Retina (tissue), 1 donor: ENCODE data around the gene RTKN.
"Not testable (repeated sequence)": the region's sequence is repeated elsewhere in the genome, so short reads cannot be mapped to it uniquely, and the experiment has no call there.

ENCODE experiments used
- DNase-seq: peaks from one replicate; pipeline ENCODE4 v3.0.0-alpha.2; 2016

Gene RTKN

GRCh38 chr2:74441690-74442482, at the start of gene RTKN:
Gene RTKN, minus strand, starts transcription at chr2:74441937. Its CDS starts 121 bp downstream, at chr2:74441816.
- peak; percentile 63 for DNase-seq

GRCh38 chr2:74489906-74490305, 48.2 kb upstream of the RTKN start:
- DNase-seq, result no peak

GRCh38 chr2:74488643-74489481, 47.1 kb upstream of the RTKN start:
- no peak for DNase-seq

- no peak for DNase-seq
Measured at GRCh38 chr2:74486141-74486540, 44.4 kb upstream of the RTKN start.

- not testable (repeated sequence) for DNase-seq
Measured at GRCh38 chr2:74483675-74484164, 42.0 kb upstream of the RTKN start.

GRCh38 chr2:74482801-74483674, 41.3 kb upstream of the RTKN start, which contains the start of the genes CCDC142 and TTC31:
Gene CCDC142, minus strand, starts transcription at chr2:74482998. Its CDS starts 161 bp downstream, at chr2:74482837.
Gene TTC31, plus strand, starts transcription at chr2:74483081. Its CDS starts 15 bp downstream, at chr2:74483096.
- peak; percentile 99 for DNase-seq

- DNase-seq, result peak; percentile 27
Measured at GRCh38 chr2:74481961-74482800, 40.4 kb upstream of the RTKN start.

- no peak for DNase-seq
Measured at GRCh38 chr2:74481431-74481830, 39.7 kb upstream of the RTKN start.

- no peak for DNase-seq
Measured at GRCh38 chr2:74474899-74475298, 33.2 kb upstream of the RTKN start.

- DNase-seq, result no peak
Measured at GRCh38 chr2:74474481-74474880, 32.7 kb upstream of the RTKN start.

- DNase-seq, result no peak
Measured at GRCh38 chr2:74472945-74473258, 31.2 kb upstream of the RTKN start.

- peak; percentile 96 for DNase-seq
Measured at GRCh38 chr2:74472086-74472944, 30.6 kb upstream of the RTKN start, which contains the start of gene MRPL53. Gene MRPL53, minus strand, starts transcription at chr2:74472680. Its CDS starts 20 bp downstream, at chr2:74472660.

- DNase-seq, result peak; percentile 29
Measured at GRCh38 chr2:74471332-74472065, 29.8 kb upstream of the RTKN start.

- not testable (repeated sequence) for DNase-seq
Measured at GRCh38 chr2:74470742-74471141, 29.0 kb upstream of the RTKN start.

GRCh38 chr2:74464406-74464805, 22.7 kb upstream of the RTKN start:
- DNase-seq, result peak; percentile 40

GRCh38 chr2:74462786-74463105, 21.0 kb upstream of the RTKN start:
- DNase-seq, result no peak

GRCh38 chr2:74462054-74462785, 20.5 kb upstream of the RTKN start:
- DNase-seq, result no peak

GRCh38 chr2:74461187-74462053, 19.7 kb upstream of the RTKN start:
- no peak for DNase-seq
